Measurements from ENCODE around the gene KCND3. TPM values are rescaled to one million over a fixed set of nuclear protein-coding genes. Genes with fewer than 3 reads are reported as not detected.

The KCND3 gene
- polyA plus RNA-seq, 1 donor from 2014 or later, result 7.8 TPM

DNA sequence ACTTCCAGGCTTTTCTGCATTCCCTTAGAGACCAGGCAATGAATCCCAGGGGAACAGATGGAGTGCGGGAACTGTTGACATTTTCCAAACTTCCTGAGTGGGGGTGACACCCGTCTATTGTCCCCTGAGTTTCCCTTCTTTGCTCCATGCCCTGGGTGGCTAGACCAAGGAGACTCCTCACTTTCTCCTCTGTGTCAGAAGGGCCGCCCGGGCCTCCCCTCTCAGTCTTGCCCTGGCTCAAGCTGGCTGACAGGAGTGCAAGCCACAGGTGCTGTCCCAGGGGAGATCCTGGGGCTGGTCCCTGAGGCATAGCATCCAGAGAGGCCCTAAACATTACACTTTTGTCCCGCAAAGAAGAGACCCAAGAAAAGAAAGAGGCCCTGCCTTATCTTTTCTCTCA, 170.9 kb downstream of the KCND3 start:
- Histone ChIP-seq H3K9ac (ENCODE audit: low read length) (no peak overlapping the region), H2AFZ (ENCODE audit: low read depth, low read length) (no peak overlapping the region), H3K4me3 (ENCODE audit: low read length) (no peak overlapping the region), H3F3A (ENCODE audit: insufficient read depth, low read length, poor library complexity, severe bottlenecking) (no peaks in the 10 kb centered on the region), H4K20me1 (ENCODE audit: insufficient read depth) (no peaks in the 10 kb centered on the region), H3K9me2 (ENCODE audit: insufficient read depth, low read length) (no peaks in the 10 kb centered on the region), H3K9me3 (ENCODE audit: low read length) (no peaks in the 10 kb centered on the region), H3K27ac (ENCODE audit: low read length) (no peak overlapping the region), H3K27me3 (ENCODE audit: insufficient read depth, low read depth, low read length) (no peaks in the 10 kb centered on the region), H3K79me2 (replicated peaks; ENCODE audit: insufficient read depth, low read length) (no peaks in the 10 kb centered on the region), H3K36me3 (ENCODE audit: insufficient read depth, low read length) (no peaks in the 10 kb centered on the region), H3K4me2 (ENCODE audit: low read length) (no peak overlapping the region)
- TF ChIP-seq EP300 (conservative IDR thresholded peaks at IDR 0.05; ENCODE audit: poor library complexity, severe bottlenecking) (no peak), SMC3 (conservative IDR thresholded peaks at IDR 0.05; ENCODE audit: poor library complexity) (no peak), MXI1 (conservative IDR thresholded peaks at IDR 0.05; ENCODE audit: poor library complexity, severe bottlenecking) (no peak), TAF1 (IDR thresholded peaks at IDR 0.05; ENCODE audit: low read depth) (no peak), EZH2 (IDR thresholded peaks at IDR 0.05; ENCODE audit: borderline replicate concordance, insufficient read depth, low read length, poor library complexity, severe bottlenecking) (no peak), POLR2AphosphoS5 (IDR thresholded peaks at IDR 0.05) (no peak), RAD21 (conservative IDR thresholded peaks at IDR 0.05) (no peak)
- TF ChIP-seq, protein P1, sequence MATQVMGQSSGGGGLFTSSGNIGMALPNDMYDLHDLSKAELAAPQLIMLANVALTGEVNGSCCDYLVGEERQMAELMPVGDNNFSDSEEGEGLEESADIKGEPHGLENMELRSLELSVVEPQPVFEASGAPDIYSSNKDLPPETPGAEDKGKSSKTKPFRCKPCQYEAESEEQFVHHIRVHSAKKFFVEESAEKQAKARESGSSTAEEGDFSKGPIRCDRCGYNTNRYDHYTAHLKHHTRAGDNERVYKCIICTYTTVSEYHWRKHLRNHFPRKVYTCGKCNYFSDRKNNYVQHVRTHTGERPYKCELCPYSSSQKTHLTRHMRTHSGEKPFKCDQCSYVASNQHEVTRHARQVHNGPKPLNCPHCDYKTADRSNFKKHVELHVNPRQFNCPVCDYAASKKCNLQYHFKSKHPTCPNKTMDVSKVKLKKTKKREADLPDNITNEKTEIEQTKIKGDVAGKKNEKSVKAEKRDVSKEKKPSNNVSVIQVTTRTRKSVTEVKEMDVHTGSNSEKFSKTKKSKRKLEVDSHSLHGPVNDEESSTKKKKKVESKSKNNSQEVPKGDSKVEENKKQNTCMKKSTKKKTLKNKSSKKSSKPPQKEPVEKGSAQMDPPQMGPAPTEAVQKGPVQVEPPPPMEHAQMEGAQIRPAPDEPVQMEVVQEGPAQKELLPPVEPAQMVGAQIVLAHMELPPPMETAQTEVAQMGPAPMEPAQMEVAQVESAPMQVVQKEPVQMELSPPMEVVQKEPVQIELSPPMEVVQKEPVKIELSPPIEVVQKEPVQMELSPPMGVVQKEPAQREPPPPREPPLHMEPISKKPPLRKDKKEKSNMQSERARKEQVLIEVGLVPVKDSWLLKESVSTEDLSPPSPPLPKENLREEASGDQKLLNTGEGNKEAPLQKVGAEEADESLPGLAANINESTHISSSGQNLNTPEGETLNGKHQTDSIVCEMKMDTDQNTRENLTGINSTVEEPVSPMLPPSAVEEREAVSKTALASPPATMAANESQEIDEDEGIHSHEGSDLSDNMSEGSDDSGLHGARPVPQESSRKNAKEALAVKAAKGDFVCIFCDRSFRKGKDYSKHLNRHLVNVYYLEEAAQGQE (IDR thresholded peaks at IDR 0.05; ENCODE audit: borderline replicate concordance), result no peak
- TF ChIP-seq, protein P2, sequence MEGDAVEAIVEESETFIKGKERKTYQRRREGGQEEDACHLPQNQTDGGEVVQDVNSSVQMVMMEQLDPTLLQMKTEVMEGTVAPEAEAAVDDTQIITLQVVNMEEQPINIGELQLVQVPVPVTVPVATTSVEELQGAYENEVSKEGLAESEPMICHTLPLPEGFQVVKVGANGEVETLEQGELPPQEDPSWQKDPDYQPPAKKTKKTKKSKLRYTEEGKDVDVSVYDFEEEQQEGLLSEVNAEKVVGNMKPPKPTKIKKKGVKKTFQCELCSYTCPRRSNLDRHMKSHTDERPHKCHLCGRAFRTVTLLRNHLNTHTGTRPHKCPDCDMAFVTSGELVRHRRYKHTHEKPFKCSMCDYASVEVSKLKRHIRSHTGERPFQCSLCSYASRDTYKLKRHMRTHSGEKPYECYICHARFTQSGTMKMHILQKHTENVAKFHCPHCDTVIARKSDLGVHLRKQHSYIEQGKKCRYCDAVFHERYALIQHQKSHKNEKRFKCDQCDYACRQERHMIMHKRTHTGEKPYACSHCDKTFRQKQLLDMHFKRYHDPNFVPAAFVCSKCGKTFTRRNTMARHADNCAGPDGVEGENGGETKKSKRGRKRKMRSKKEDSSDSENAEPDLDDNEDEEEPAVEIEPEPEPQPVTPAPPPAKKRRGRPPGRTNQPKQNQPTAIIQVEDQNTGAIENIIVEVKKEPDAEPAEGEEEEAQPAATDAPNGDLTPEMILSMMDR (IDR thresholded peaks at IDR 0.05; ENCODE audit: poor library complexity, severe bottlenecking), result no peak

DNA sequence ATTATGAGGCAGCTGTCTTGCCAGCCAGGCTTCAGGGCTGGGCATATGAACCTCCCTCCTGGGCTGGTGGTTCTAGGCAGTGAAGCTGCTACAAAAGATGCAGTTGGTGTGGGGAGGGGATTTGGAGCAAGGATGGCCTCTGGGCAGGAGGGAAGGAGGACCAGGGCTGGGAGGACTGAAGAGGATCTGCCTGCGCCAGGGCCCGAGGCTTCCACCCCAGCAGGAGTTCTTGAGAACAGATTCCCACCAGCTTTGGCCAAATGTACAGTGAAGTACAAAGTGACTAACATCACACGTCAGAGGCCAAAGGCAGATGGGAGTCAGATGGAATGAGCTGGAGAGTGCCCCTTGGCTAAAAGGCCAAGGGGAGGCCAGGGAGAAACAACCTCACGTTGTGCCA, 171.4 kb downstream of the KCND3 start:
- no peaks in the 10 kb centered on the region for H3K27me3 ChIP-seq (ENCODE audit: insufficient read depth, low read depth, low read length)
- H3K36me3 ChIP-seq (ENCODE audit: insufficient read depth, low read length), result no peaks in the 10 kb centered on the region
- H3K4me3 ChIP-seq (ENCODE audit: low read length), result no peak overlapping the region
- no peak for TF ChIP-seq EZH2 (IDR thresholded peaks at IDR 0.05; ENCODE audit: borderline replicate concordance, insufficient read depth, low read length, poor library complexity, severe bottlenecking)
- TF ChIP-seq SMC3 (conservative IDR thresholded peaks at IDR 0.05; ENCODE audit: poor library complexity), result no peak
- H4K20me1 ChIP-seq (ENCODE audit: insufficient read depth), result no peaks in the 10 kb centered on the region
- no peaks in the 10 kb centered on the region for H3F3A ChIP-seq (ENCODE audit: insufficient read depth, low read length, poor library complexity, severe bottlenecking)
- no peak overlapping the region for H3K9ac ChIP-seq (ENCODE audit: low read length)
- no peaks in the 10 kb centered on the region for H3K9me3 ChIP-seq (ENCODE audit: low read length)
- no peaks in the 10 kb centered on the region for H3K79me2 ChIP-seq (replicated peaks; ENCODE audit: insufficient read depth, low read length)
- H2AFZ ChIP-seq (ENCODE audit: low read depth, low read length), result no peak overlapping the region
- H3K9me2 ChIP-seq (ENCODE audit: insufficient read depth, low read length), result no peaks in the 10 kb centered on the region
- H3K27ac ChIP-seq (ENCODE audit: low read length), result no peak overlapping the region
- no peak overlapping the region for H3K4me2 ChIP-seq (ENCODE audit: low read length)

DNA sequence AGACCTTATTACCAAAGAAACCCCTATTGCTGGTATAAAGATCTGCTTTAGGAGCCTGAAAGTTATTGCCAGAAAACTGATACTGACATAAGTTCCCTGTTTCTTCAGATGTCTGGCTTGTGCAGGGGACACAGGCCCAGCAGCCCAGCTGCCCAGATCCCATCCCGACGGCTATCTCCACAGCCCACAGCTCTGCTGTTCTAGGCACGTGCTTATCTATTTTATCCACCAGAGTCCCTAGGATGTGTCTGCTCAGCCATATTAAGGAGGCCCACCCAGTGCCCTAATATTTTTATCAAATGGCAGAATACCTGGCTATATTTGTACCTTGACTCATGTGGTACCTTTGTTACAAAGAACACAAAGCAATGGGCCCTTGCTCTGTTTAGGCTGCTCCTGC, 174.8 kb downstream of the KCND3 start:
- Histone ChIP-seq H3F3A (ENCODE audit: insufficient read depth, low read length, poor library complexity, severe bottlenecking) (no peaks in the 10 kb centered on the region), H3K27ac (ENCODE audit: low read length) (no peak overlapping the region), H3K4me2 (ENCODE audit: low read length) (no peak overlapping the region), H3K4me3 (ENCODE audit: low read length) (no peak overlapping the region), H3K9me2 (ENCODE audit: insufficient read depth, low read length) (no peaks in the 10 kb centered on the region), H3K27me3 (ENCODE audit: insufficient read depth, low read depth, low read length) (no peaks in the 10 kb centered on the region), H3K79me2 (replicated peaks; ENCODE audit: insufficient read depth, low read length) (no peaks in the 10 kb centered on the region), H3K9ac (ENCODE audit: low read length) (no peak overlapping the region), H4K20me1 (ENCODE audit: insufficient read depth) (no peaks in the 10 kb centered on the region), H2AFZ (ENCODE audit: low read depth, low read length) (no peak overlapping the region), H3K36me3 (ENCODE audit: insufficient read depth, low read length) (no peaks in the 10 kb centered on the region), H3K9me3 (ENCODE audit: low read length) (no peaks in the 10 kb centered on the region)
- TF ChIP-seq RAD21 (conservative IDR thresholded peaks at IDR 0.05) (no peak), POLR2AphosphoS5 (IDR thresholded peaks at IDR 0.05) (no peak), EP300 (conservative IDR thresholded peaks at IDR 0.05; ENCODE audit: poor library complexity, severe bottlenecking) (no peak), MXI1 (conservative IDR thresholded peaks at IDR 0.05; ENCODE audit: poor library complexity, severe bottlenecking) (no peak), EZH2 (IDR thresholded peaks at IDR 0.05; ENCODE audit: borderline replicate concordance, insufficient read depth, low read length, poor library complexity, severe bottlenecking) (no peak), TAF1 (IDR thresholded peaks at IDR 0.05; ENCODE audit: low read depth) (no peak), SMC3 (conservative IDR thresholded peaks at IDR 0.05; ENCODE audit: poor library complexity) (no peak)
- TF ChIP-seq, protein P1 (IDR thresholded peaks at IDR 0.05; ENCODE audit: borderline replicate concordance), result no peak
- TF ChIP-seq, protein P2 (IDR thresholded peaks at IDR 0.05; ENCODE audit: poor library complexity, severe bottlenecking), result no peak
